GM10266 (cell line): ENCODE data around the gene IL1RAPL2.

Experiments
- DNase-seq: peaks from one replicate; pipeline ENCODE4 v3.0.0; 2012; ENCODE audit errors: extremely low spot score
- CTCF ChIP-seq: IDR thresholded peaks from 2 replicates; pipeline ENCODE4 v1.5.1; 2012; ENCODE audit warnings: mild to moderate bottlenecking, low read depth; ENCODE audit not compliant: control insufficient read depth, insufficient read depth; ENCODE audit errors: missing control alignments

Gene IL1RAPL2

GRCh38 chrX:105134273-105134672, 568.3 kb downstream of the IL1RAPL2 start:
- DNase-seq, result no peak
- TF ChIP-seq CTCF, result no peak

GRCh38 chrX:105136786-105137185, 570.8 kb downstream of the IL1RAPL2 start:
- no peak for TF ChIP-seq CTCF
- no peak for DNase-seq

GRCh38 chrX:105150036-105150435, 584.0 kb downstream of the IL1RAPL2 start:
- DNase-seq, result no peak
- no peak for TF ChIP-seq CTCF

- no peak for DNase-seq
- no peak for TF ChIP-seq CTCF
Measured at GRCh38 chrX:105150557-105150956, 584.6 kb downstream of the IL1RAPL2 start.

- no peak for DNase-seq
Measured at GRCh38 chrX:105167233-105167632, 601.2 kb downstream of the IL1RAPL2 start.

GRCh38 chrX:105168577-105168976, 602.6 kb downstream of the IL1RAPL2 start:
- TF ChIP-seq CTCF, result no peak

More at GRCh38 chrX:105167233-105167632, 601.2 kb downstream of the IL1RAPL2 start:
- no peak for TF ChIP-seq CTCF

GRCh38 chrX:105173071-105173470, 607.1 kb downstream of the IL1RAPL2 start:
- TF ChIP-seq CTCF, result no peak
- no peak for DNase-seq

More at GRCh38 chrX:105168577-105168976, 602.6 kb downstream of the IL1RAPL2 start:
- no peak for DNase-seq
